ENCODE data around the gene PIGK.
A peak's percentile ranks its signal among the peaks of the same experiment; 100 is the strongest.

PIGK gene

DNA sequence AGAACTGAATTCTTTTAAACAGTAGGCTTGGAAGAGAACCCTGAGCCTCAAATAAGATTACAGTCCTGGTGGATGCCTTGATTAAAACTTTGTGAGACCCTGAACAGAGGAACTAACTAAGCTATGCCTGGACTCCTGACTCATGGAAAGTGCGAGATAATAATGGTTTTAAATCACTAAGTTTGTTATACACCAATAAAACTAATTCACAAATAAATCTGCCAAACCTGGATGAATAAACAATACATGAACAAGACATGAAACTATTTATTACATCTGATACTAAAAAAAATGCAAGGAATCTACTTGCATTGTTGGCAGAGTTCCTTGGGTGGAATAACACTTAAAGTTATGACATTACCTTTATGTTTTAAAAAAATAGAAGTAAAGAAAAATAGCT lies 118.4 kb downstream of the PIGK start:
- no peak for DNase-seq

DNA sequence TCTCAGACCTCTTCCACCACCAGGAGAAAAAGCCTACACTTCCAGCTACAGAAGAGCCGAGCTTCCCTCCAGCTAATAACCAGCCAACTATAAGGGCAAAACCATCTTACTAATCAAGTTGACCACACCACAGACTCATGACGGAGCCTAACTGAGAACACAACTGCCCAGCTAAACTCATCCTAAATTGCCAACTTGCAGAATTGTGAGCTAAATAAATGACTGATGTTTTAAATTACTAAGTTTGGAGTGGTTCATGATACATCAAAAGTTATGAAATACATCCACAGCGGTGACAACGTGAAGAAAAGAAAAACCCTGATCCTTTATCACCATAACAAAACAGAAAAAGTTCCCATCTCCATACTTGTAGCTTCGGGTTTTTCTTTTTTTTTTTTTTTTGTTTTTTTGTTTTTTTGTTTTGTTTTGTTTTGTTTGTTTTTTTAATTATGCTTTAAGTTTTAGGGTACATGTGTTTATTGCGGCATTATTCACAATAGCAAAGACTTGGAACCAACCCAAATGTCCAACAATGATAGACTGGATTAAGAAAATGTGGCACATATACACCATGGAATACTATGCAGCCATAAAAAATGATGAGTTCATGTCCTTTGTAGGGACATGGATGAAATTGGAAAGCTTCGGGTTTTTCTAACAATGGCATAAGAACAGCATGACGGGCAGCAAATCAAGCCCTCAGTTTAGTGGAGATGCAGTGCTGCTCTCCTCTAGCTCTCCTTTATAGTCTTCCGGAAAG lies 122.6 kb downstream of the PIGK start:
- DNase-seq = no peak

- DNase-seq = no peak
These were observed 124.0 kb downstream of the PIGK start for GRCh38 chr1:77095236-77095635.

- no peak for DNase-seq
These were observed 129.5 kb downstream of the PIGK start for GRCh38 chr1:77089756-77090155.

GRCh38 chr1:77085109-77085508 lies 134.1 kb downstream of the PIGK start:
- no peak for DNase-seq

DNA sequence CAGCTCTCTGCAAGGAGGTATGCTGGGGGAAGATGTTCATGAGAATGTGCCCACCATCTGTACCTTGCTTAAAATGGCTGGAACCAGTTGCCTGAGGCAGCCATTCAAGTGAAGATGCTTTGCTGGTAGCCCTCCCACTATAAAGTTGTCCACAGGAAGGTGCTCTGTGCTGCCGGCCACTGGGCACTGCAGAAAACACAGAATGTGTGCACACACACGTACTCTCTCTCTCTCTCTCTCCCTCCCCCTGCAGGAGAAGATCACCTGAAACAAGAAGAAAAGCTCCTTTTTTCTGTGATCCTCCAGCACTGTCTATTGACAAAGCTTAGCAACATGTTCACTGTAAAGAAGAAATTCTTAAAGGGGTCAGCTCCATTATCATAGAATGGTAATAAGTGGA lies 134.8 kb downstream of the PIGK start:
- DNase-seq = no peak

DNA sequence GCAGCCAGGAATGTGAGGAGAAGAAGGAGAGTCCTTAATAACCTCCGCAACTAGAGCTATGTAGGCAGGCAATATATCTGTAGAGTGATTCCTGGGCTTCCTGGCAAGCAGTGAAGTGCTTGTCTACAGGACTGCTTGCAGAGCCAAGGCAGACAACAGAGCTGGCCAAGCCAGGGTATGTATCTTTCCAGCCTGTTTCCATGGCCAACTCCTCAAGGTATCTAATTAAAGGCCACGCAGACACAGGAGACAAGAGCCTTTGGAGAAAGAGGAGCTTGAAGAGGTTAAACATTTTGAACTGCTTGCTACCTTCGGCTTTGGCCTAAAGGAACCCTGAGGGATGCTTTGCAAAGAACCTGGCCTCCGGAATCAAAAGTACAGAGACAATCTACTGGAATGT lies 137.4 kb downstream of the PIGK start:
- no peak for DNase-seq

- no peak for DNase-seq
These were observed 142.5 kb downstream of the PIGK start for GRCh38 chr1:77076759-77077158.

DNA sequence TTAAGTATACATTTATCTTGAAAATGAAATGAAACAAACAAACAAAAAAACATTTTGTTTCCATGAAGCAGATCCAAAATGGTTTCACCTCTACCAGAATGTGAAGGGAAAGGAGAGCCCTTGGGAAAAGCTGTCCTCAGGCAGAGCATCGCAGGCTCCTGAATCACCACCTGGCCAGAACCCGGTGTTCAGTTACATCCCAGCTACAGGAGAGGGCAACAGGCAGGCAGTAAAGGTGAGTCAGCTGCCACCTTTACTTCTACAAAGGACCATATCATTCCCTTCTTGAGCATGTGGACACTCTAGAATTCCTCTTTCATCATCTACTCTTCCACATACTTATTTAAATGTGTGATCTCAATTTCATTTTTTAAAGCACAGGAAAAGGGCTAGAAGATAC lies 151.2 kb downstream of the PIGK start:
- no peak for DNase-seq

DNA sequence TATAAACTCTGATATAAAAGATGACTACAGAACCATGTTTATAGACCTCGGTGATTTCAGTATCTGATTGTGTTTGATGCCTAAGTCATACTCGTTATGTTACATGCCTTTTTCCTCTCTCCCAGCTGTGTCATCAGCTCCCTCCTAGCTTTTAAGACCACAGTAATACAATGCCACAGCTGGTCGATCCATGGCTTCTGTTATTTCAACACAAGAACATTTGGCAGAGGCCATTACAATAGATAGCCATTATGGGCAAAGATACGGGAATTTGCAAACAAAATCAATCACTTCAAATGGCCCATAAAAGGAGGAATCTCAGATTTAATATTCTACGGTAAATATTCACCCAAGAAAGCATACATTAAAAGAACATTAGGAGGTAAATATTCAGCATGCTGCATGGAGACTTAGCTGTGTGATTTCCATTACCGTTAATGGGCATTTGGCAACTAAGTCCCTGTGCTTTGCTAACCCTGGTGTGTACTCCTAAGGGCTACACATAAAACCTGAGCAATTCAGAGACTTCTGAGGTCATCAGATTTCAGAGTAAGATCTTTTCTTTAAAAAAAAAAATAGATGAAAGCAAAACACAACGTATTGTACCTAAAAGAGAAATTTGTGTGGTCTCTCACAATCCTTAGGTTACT lies 153.4 kb downstream of the PIGK start:
- DNase-seq = no peak

DNA sequence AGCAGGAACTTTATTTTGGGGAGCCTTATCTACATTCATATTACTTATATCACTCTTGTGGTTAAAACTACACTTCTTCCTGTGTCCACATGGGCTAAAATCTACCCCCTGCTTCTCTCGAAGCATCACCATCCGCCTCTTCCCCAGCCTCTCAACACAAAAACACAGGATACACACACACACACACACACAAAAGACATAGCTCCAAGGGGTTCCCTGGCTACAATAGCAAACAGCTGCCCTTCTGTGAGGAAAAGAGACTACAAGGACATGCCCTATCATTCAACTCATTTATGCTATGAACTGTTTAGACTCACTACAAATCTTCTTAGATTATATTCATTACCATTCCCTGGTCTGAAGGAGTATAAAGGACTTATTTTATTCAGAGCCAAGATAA lies 155.0 kb downstream of the PIGK start:
- no peak for DNase-seq

DNA sequence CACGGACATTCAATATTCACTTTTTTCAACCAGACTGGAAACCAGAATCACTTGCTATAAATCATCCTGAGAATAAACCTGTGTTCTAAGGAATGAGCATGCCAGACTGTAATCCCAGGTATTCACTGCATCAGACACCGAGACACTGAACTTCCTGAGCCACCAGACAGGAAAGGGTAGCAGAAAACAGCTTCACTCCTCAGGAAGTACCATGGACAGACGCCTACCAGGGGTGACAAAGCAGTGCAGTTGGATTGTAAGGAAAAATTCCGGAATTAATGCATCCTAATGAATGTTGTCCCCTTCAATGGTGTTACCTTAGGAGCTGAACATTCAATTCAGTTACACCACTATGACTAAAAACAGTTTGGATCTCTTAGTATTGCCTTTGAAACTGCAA lies 156.1 kb downstream of the PIGK start:
- no peak for DNase-seq

DNA sequence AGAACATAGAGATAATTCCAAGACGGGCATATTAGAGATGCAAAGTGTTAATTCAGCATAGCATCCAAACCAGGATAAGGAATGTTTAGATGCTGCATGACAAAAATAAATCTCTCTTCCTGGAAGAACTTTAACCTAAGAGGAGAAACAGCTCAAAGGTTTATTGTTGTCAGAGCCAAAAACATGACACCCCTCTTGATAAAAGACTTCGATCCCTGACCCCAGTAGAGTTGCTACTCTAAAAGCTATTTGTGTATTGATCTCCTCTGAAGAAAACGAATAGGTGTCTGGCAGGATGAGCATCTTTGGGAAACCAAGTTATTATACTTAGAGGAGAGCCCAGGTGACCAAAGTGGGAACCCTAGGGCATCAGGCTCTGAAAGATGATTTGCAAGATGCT lies 158.1 kb downstream of the PIGK start:
- DNase-seq = no peak

DNA sequence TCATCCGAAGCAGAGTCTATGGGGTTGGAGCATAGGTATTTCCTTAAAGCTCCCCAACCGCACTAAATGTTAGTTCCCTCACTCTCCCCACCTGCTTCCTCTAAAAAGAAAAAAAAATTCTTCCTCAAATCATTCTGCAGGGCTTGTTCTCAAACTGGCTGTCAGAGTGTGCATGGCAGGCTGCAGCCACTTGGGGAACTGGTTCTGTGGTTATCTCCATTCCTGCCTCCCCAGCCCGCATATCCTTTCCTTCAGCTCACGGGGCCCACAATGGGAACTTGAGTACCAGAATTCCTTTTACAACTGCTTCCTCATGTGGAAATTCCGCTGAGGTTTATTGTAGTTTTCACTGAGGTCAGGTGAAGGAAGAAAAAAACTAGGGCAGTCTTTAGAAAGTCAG lies 159.2 kb downstream of the PIGK start:
- DNase-seq = no peak

- DNase-seq = no peak
These were observed 161.1 kb downstream of the PIGK start for GRCh38 chr1:77057994-77058585.

- no peak for DNase-seq
These were observed 162.7 kb downstream of the PIGK start for GRCh38 chr1:77056525-77056924.

DNA sequence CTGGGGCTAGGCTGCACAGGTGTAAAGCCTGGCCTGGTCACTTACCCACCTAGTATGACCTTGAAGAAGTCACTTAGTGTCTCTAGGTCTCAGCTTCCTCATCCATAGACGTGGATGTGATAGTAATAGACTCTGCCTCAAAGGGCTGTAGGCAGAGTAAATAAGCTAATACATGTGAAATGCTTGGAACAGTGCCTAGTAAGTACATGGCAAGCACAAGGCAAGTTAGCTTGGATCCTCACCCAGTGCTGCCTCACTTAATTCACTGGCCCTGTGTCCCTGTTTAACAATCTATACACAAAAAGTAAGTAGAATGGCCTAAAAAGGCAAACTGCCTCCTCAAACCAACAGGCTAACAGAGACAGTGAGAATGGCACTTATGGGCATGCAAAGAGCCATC lies 167.8 kb downstream of the PIGK start:
- no peak for DNase-seq

GRCh38 chr1:77048615-77049005 lies 170.6 kb downstream of the PIGK start:
- DNase-seq = no peak

DNA sequence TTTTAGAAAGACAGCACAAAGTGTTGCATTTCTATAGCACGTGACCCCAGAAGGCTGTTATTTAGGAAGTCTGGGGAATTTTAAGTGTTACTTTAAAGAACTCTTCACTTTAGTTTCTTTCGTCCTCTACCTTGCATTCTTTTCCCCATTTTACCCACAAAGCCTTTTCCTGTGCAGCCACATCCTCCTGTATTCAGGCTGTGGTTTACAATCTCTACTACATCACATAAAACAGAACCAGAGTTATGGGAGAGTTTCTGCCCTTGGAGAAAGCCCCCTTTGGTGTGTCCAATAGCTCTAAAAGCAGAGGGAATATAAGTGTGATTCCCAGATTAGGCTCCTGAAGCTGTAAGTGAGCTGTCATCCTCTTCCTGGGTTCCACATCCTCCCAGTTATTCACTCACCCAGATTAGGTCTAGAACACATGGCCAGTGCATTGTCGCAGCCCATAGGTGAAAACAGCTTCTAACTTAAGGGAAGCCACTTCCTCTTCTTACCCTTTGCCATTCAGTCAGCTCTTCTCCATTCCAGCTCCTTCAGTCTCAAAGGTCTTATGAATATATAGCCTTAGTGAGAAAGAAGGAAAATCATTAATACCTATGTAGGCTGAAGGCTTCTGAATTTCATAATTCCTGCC lies 171.1 kb downstream of the PIGK start:
- DNase-seq = no peak

DNA sequence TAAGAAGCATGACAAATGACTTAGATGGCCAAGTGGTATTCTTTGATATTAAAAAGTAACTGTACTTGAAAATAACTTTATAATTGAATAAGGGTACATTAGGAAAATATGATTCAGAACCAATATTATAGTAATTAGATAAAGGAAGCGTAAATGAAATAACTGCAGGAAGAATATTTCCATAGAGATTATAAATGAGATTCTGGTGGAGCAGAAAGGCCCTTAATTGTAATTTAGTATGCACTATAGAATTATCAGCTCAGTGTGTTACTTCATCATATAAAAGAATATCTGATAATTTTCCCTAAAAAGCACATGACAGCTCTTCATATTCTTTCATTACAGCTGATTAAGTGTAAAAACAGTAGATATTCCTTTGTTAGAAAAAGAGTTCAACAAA lies 171.7 kb downstream of the PIGK start:
- DNase-seq = no peak

- DNase-seq = peak in 21 of 56 donors; percentile 6 to 68 (median 31)
These were observed 174.9 kb downstream of the PIGK start for GRCh38 chr1:77044133-77044849.

DNA sequence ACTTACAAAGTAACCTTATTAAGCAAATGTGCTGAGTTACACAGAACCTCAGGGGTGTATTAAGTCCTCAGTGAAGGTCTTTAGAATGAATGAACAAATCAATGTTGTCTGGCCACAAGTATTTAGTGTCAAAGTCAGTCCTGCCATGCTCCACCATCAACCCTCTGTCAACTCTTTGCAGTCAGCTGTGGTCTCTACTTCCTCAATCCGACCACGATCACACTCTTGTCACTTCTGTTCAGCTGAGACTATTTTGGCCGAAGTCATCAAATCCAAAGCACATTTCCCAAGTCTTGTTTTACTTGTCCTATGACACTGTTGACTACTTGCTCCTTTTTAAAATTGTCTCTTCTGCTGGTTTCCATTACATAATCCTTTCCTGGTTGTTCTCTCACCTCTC lies 178.4 kb downstream of the PIGK start:
- no peak for DNase-seq

Measured in nucleus accumbens (tissue), 56 donors.